PFSK-1 (cell line): Measurements from ENCODE around the gene ZNF385C.

Experiments used
- FOXP2 ChIP-seq: optimal IDR thresholded peaks from 2 replicates; pipeline ENCODE3; 2011; ENCODE audit warnings: borderline replicate concordance, control low read depth, inconsistent platforms; ENCODE audit not compliant: insufficient read depth; ENCODE audit errors: extremely low read length, extremely low read depth
- POLR2AphosphoS5 ChIP-seq: IDR thresholded peaks from 2 replicates; pipeline ENCODE4 v1.6.1; 2012; ENCODE audit warnings: low read depth, mild to moderate bottlenecking, control low read depth, low read length, moderate library complexity
- REST ChIP-seq, 2 experiments: IDR thresholded peaks; 2 replicates each; pipeline versions ENCODE4 v1.6.1 to v1.8.0; 2011 to 2012; ENCODE audit warnings: low read depth in 2 of 2, low read length in 2 of 2, control low read depth in 1 of 2, inconsistent platforms in 1 of 2, mild to moderate bottlenecking in 1 of 2, moderate library complexity in 1 of 2; ENCODE audit not compliant: insufficient read depth in 1 of 2
- SIN3A ChIP-seq: IDR thresholded peaks from 2 replicates; pipeline ENCODE4 v1.6.1; 2012; ENCODE audit warnings: mild to moderate bottlenecking, low read length, moderate library complexity, borderline replicate concordance; ENCODE audit not compliant: insufficient read depth
- TAF1 ChIP-seq: IDR thresholded peaks from 2 replicates; pipeline ENCODE4 v1.6.1; 2012; ENCODE audit warnings: low read length, control low read depth, borderline replicate concordance; ENCODE audit not compliant: insufficient read depth

Gene ZNF385C

GRCh38 chr17:42031584-42031983, 66.7 kb downstream of the ZNF385C start:
- TF ChIP-seq POLR2AphosphoS5 = no peak
- no peak for TF ChIP-seq SIN3A
- no peak for TF ChIP-seq TAF1
- no peak for TF ChIP-seq REST (IDR thresholded peaks at IDR 0.05; ENCODE audit: insufficient read depth in 1 of 2, low read depth in 2 of 2, low read length in 2 of 2)
- TF ChIP-seq FOXP2 = no peak

DNA sequence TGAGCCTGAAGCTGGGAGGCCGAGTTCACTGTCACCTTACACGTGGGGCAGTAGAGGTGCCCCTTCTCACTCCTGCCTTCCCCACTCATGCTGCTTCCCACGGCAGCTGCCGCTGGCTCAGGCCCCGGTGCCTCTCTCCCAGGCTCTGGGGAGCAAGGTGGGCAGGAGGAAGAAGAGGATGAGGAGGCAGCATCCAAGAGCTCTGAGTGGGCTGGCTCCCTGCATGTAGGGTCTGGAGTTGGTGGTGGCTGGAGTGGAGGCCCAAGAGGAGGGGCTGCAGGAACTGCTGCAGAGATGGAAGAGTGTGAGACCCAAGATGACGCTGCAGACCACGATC, 69.5 kb downstream of the ZNF385C start:
- no peak for TF ChIP-seq TAF1
- TF ChIP-seq FOXP2 = no peak
- no peak for TF ChIP-seq POLR2AphosphoS5
- no peak for TF ChIP-seq SIN3A
- TF ChIP-seq REST (IDR thresholded peaks at IDR 0.05; ENCODE audit: insufficient read depth in 1 of 2, low read depth in 2 of 2, low read length in 2 of 2) = no peak

- no peak for TF ChIP-seq TAF1
- TF ChIP-seq REST (IDR thresholded peaks at IDR 0.05; ENCODE audit: insufficient read depth in 1 of 2, low read depth in 2 of 2, low read length in 2 of 2) = no peak
- TF ChIP-seq FOXP2 = no peak
- TF ChIP-seq SIN3A = no peak
- TF ChIP-seq POLR2AphosphoS5 = no peak
Measured at GRCh38 chr17:42027961-42028790, 70.1 kb downstream of the ZNF385C start.

DNA sequence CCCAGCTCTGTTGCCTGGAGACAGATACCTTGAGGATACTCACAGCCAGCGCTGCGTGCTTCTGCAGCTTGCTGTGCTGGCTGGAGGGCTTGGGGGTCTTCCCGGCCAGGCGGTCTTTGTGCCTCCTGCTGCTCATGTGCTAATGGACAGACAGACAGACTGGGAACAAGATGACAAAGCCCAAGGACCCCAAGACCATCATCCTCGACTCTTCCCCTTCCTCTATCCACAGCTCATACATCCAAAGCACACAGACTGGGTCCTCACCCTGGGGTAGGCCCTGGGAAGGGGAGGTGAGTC, 70.7 kb downstream of the ZNF385C start:
- TF ChIP-seq POLR2AphosphoS5 (no peak), TAF1 (no peak), REST (IDR thresholded peaks at IDR 0.05; ENCODE audit: insufficient read depth in 1 of 2, low read depth in 2 of 2, low read length in 2 of 2) (no peak), SIN3A (no peak), FOXP2 (no peak)
